Measurements from ENCODE around the gene SLC23A2. TPM values are rescaled to one million over a fixed set of nuclear protein-coding genes. Genes with fewer than 3 reads are reported as not detected.
A peak's percentile ranks its signal among the peaks of the same experiment; 100 is the strongest.

Gene SLC23A2
- total RNA-seq (10 to 100 TPM in 3 of 5 donors, 1 to 10 TPM in 2; 2.9 to 58.3 (median 12.9) TPM), polyA plus RNA-seq (1 to 10 TPM; 2.6 to 3.9 (median 2.8) TPM)
- long read RNA-seq, donor 1, result 0 reads
- long read RNA-seq, donor 2, full-length matches to known transcripts, result 2 of 2 reads
- long read RNA-seq, donor 2, partial matches to known transcripts, result 0 of 2 reads
- long read RNA-seq, donor 2, other reads (novel, unspliced or antisense), result 0 of 2 reads
- long read RNA-seq, donor 3, result 0 reads
- long read RNA-seq, donor 4, result 0 reads
- long read RNA-seq, donor 5, full-length matches to known transcripts, result 3 of 3 reads
- long read RNA-seq, donor 5, partial matches to known transcripts, result 0 of 3 reads
- long read RNA-seq, donor 5, other reads (novel, unspliced or antisense), result 0 of 3 reads
- long read RNA-seq, donor 6, full-length matches to known transcripts, result 1 of 1 reads
- long read RNA-seq, donor 6, partial matches to known transcripts, result 0 of 1 reads
- long read RNA-seq, donor 6, other reads (novel, unspliced or antisense), result 0 of 1 reads
- long read RNA-seq, donor 7, full-length matches to known transcripts, result 1 of 1 reads
- long read RNA-seq, donor 7, partial matches to known transcripts, result 0 of 1 reads
- long read RNA-seq, donor 7, other reads (novel, unspliced or antisense), result 0 of 1 reads
- long read RNA-seq, donor 8, full-length matches to known transcripts, result 1 of 1 reads
- long read RNA-seq, donor 8, partial matches to known transcripts, result 0 of 1 reads
- long read RNA-seq, donor 8, other reads (novel, unspliced or antisense), result 0 of 1 reads
- long read RNA-seq, donor 9, result 0 reads
- long read RNA-seq, donor 10, result 0 reads

DNA sequence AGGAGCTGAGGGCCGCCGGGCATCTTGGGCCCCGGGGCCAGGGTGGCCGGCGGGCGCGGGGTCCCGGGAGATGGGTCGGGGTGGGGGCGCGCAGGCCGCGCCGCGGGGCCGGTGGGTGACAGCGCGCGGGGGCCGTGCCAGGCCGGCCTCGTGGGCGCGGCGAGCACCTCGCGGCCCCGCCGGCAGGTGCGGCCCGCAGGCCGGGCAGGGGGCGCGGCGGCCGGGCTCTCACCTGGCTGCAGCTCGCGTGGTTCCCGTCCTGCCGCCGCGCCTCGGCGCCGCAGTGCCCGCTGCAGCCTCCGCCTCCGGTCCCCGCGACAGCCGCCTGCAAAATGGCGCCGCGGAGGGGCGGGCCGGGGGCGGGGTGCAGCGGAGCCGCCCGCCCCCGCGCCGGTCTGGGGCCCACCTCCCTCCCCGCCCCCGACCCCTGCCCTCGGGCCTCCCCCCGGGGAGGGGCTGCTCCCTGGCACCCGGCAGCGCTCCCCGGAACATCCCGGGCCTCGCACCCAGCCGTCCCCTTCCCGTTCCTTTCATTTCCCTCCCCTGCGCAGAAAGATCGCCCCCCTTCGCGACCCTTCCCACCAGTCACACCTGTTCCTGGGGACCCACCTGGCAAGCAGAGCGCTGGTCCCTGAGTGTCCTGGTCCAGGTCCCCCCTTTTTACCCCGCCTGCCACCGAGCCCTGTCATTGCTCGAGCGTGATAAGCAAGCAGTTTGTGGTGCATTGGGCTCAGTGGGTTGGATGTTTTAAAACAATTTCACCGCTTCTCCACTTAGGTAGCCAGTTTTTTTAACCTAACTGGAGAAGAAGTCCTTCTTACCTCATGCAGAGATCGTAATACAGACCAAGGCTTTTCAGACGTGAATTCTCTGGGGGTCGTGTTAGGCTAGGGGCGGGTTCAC lies at the start of gene SLC23A2:
TSS of gene SLC23A2 (minus strand) at position 337 of the 903 bp plus-strand sequence. CDS start 68,948 bp downstream, outside the sequence.
- Histone ChIP-seq H3K9me3 (no peaks in the 10 kb centered on the region), H3K4me1 (peaks cover 7 to 35% (median 24%) of the 10 kb centered on the region in 4 donors), H3K36me3 (no peaks in the 10 kb centered on the region), H3K27ac (peak within 1 kb of the TSS; percentile 45 to 76 (median 59)), H3K4me3 (peak within 1 kb of the TSS; percentile 83 to 95 (median 89)), H3K27me3 (no peaks in the 10 kb centered on the region)
- 1 to 5% (median 2%) methylated on average over 16 to 88 of the region's 88 CpGs for WGBS, 5 donors
- TF ChIP-seq POLR2AphosphoS5 (IDR thresholded peaks at IDR 0.05) (no peak), EP300 (IDR thresholded peaks at IDR 0.05) (no peak), POLR2A (IDR thresholded peaks at IDR 0.05) (no peak)
- TF ChIP-seq, protein P1, sequence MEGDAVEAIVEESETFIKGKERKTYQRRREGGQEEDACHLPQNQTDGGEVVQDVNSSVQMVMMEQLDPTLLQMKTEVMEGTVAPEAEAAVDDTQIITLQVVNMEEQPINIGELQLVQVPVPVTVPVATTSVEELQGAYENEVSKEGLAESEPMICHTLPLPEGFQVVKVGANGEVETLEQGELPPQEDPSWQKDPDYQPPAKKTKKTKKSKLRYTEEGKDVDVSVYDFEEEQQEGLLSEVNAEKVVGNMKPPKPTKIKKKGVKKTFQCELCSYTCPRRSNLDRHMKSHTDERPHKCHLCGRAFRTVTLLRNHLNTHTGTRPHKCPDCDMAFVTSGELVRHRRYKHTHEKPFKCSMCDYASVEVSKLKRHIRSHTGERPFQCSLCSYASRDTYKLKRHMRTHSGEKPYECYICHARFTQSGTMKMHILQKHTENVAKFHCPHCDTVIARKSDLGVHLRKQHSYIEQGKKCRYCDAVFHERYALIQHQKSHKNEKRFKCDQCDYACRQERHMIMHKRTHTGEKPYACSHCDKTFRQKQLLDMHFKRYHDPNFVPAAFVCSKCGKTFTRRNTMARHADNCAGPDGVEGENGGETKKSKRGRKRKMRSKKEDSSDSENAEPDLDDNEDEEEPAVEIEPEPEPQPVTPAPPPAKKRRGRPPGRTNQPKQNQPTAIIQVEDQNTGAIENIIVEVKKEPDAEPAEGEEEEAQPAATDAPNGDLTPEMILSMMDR (IDR thresholded peaks at IDR 0.05), result no peak
- DNase-seq, result peak; percentile 61 to 84
- intact Hi-C loops (cut with DNase I; ENCODE audit: low total_unique reads), result no loop called here

DNA sequence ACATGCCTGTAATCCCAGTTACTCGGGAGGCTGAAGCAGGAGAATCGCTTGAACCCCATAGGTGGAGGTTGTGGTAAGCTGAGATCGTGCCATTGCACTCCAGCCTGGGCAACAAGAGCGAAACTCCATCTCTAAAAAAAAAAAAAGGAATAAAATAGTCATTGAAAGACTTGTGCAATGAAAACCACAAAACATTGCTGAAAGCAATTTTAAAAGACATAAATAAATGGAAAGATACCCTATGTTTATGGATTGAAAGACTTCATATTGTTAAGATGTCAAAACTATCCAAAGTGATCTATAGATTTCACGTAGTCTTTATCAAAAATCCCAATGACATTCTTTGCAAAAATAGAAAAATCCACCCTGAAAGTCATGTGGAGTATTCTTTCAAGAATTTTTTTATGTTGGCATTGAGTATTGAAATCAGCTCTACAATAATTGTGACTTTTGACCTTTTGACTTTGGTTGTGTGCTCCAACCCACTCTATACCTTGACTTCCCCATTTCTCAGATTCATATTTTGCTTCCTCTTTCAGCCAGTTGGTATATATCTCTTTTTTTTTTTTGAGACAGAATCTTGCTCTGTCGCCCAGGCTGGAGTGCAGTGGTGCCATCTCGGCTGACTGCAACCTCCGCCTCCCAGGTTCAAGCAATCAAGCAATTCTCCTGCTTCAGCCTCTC lies 45.5 kb upstream of the SLC23A2 start:
- Histone ChIP-seq H3K4me3 (no peak overlapping the region), H3K4me1 (no peaks in the 10 kb centered on the region), H3K27ac (no peak overlapping the region), H3K9me3 (no peaks in the 10 kb centered on the region), H3K36me3 (no peaks in the 10 kb centered on the region), H3K27me3 (no peaks in the 10 kb centered on the region)
- no peak for DNase-seq
- intact Hi-C loops (cut with DNase I; ENCODE audit: low total_unique reads), result no loop called here
- WGBS, 5 donors, result 79 to 88% (median 82%) methylated on average over 8 of the region's 8 CpGs
- TF ChIP-seq EP300 (IDR thresholded peaks at IDR 0.05) (no peak), POLR2A (IDR thresholded peaks at IDR 0.05) (no peak), POLR2AphosphoS5 (IDR thresholded peaks at IDR 0.05) (no peak)
- TF ChIP-seq, protein P1 (IDR thresholded peaks at IDR 0.05), result no peak

DNA sequence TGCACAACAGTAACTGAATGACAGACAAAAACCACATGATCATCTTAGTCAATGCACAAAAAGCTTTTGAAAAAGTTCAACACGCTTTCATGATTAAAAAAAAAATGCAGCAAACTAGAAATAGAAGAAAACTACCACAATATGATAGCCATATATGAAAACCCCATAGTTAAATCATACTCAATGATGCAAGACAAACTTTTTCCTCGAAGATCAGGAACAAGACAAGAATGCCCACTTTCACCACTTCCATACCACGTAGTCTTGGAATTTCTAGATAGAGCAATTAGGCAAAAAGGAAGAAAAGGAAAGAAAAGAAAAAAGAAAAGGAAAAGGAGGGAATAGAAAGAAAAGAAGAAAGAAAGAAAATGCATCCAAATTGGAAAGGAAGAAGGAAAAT lies 44.6 kb upstream of the SLC23A2 start:
- no peaks in the 10 kb centered on the region for H3K9me3 ChIP-seq
- H3K27me3 ChIP-seq, result no peaks in the 10 kb centered on the region
- H3K27ac ChIP-seq, result no peak overlapping the region
- TF ChIP-seq, protein P1 (IDR thresholded peaks at IDR 0.05), result no peak
- TF ChIP-seq EP300 (IDR thresholded peaks at IDR 0.05), result no peak
- TF ChIP-seq POLR2AphosphoS5 (IDR thresholded peaks at IDR 0.05), result no peak
- TF ChIP-seq POLR2A (IDR thresholded peaks at IDR 0.05), result no peak
- no peak overlapping the region for H3K4me3 ChIP-seq
- no peaks in the 10 kb centered on the region for H3K36me3 ChIP-seq
- WGBS, 5 donors, result 66 to 84% (median 77%) methylated on average over 3 of the region's 3 CpGs
- intact Hi-C loops (cut with DNase I; ENCODE audit: low total_unique reads), result no loop called here
- H3K4me1 ChIP-seq, result no peaks in the 10 kb centered on the region
- no peak for DNase-seq

Data from stomach (tissue), 19 donors.